DOHH2 (cell line): ENCODE results near the gene TARBP1.

ENCODE experiments used
- H3F3A ChIP-seq: fragments of 200-600 bp; sonication (generic), shearing (Covaris generic); 2 replicates; pipeline ENCODE4 v1.6.0; 2016; ENCODE audit warnings: antibody characterized with exemption, mild to moderate bottlenecking; ENCODE audit not compliant: control insufficient read depth, insufficient read depth
- H3K27ac ChIP-seq: fragments of 200-600 bp; sonication (generic); 2 replicates; pipeline ENCODE4 v1.5.1; 2014; ENCODE audit warnings: low read depth, mild to moderate bottlenecking, low read length, moderate library complexity
- H3K27me3 ChIP-seq: fragments of 200-600 bp; sonication (generic); 2 replicates; pipeline ENCODE4 v1.6.1; 2014; ENCODE audit warnings: mild to moderate bottlenecking, low read length, mixed read lengths; ENCODE audit not compliant: control insufficient read depth
- H3K36me3 ChIP-seq: fragments of 200-600 bp; sonication (generic); 2 replicates; pipeline ENCODE4 v1.6.1; 2014; ENCODE audit warnings: mild to moderate bottlenecking, low read length, moderate library complexity, mixed read lengths; ENCODE audit not compliant: control insufficient read depth
- H3K4me1 ChIP-seq: fragments of 200-600 bp; sonication (generic); 2 replicates; pipeline ENCODE4 v1.6.1; 2014; ENCODE audit warnings: mild to moderate bottlenecking, low read length, mixed read lengths; ENCODE audit not compliant: control insufficient read depth
- H3K4me2 ChIP-seq: fragments of 200-600 bp; sonication (generic); 2 replicates; pipeline ENCODE4 v1.6.0; 2014; ENCODE audit warnings: mild to moderate bottlenecking, low read length, moderate library complexity
- H3K4me3 ChIP-seq: fragments of 200-600 bp; sonication (generic); 2 replicates; pipeline ENCODE4 v1.5.1; 2014; ENCODE audit warnings: mild to moderate bottlenecking, low read length, mixed read lengths
- H3K79me2 ChIP-seq: fragments of 200-600 bp; sonication (generic); 2 replicates; pipeline ENCODE4 v1.6.1; 2014; ENCODE audit warnings: mild to moderate bottlenecking, low read length, mixed read lengths; ENCODE audit not compliant: control insufficient read depth
- H3K9me2 ChIP-seq: fragments of 200-600 bp; sonication (generic); replicated peaks from 2 replicates; pipeline ENCODE4 v1.6.1; 2014; ENCODE audit warnings: mild to moderate bottlenecking, low read length, mixed read lengths; ENCODE audit not compliant: control insufficient read depth
- H3K9me3 ChIP-seq: fragments of 200-600 bp; sonication (generic); 2 replicates; pipeline ENCODE4 v1.6.1; 2014; ENCODE audit warnings: antibody characterized with exemption, low read length, mixed read lengths; ENCODE audit not compliant: control insufficient read depth, insufficient read depth
- H4K20me1 ChIP-seq: fragments of 200-600 bp; sonication (generic); 2 replicates; pipeline ENCODE4 v1.6.0; 2014; ENCODE audit warnings: low read depth, mild to moderate bottlenecking, antibody characterized with exemption, low read length, moderate library complexity; ENCODE audit not compliant: control insufficient read depth, insufficient read depth
- CTCF ChIP-seq: fragments of 200-600 bp; sonication (generic); IDR thresholded peaks from one replicate; pipeline ENCODE4 v1.5.1; 2014; ENCODE audit warnings: antibody characterized with exemption, mild to moderate bottlenecking, low read depth, low read length; ENCODE audit not compliant: poor library complexity, severe bottlenecking
- EZH2phosphoT487 ChIP-seq: fragments of 200-600 bp; sonication (generic); IDR thresholded peaks from 2 replicates; pipeline ENCODE4 v1.6.1; 2017; ENCODE audit warnings: borderline replicate concordance, mild to moderate bottlenecking, antibody characterized with exemption, low read length, moderate library complexity, mixed read lengths

TARBP1 gene

DNA sequence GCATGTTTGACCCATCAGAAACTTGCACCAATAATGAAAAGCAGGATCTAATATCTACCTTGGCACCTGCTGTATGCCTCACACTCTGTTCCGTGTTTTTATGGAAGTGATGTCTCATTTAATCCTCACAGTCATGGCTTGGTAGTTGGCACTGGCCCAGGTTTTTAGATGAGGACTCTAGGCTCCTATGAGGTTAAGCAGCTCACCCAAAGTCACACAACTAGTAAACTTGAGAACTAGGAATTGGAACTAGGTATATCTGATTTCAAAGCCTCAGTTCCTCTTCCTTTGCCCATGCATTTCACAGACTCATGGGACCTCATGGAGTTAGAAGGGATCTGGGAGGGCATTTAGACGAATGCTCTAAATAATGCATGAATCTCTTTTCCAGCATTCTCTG, 21.3 kb upstream of the TARBP1 start:
- Histone ChIP-seq H3K4me1 (peaks cover 14% of the 10 kb centered on the region), H3F3A (no peaks in the 10 kb centered on the region), H3K4me2 (no peak overlapping the region), H4K20me1 (no peaks in the 10 kb centered on the region), H3K9me2 (no peaks in the 10 kb centered on the region), H3K4me3 (no peak overlapping the region), H3K27me3 (peaks cover 16% of the 10 kb centered on the region), H3K27ac (no peak overlapping the region), H3K9me3 (no peaks in the 10 kb centered on the region), H3K36me3 (no peaks in the 10 kb centered on the region), H3K79me2 (no peaks in the 10 kb centered on the region)
- no peak for TF ChIP-seq EZH2phosphoT487
- TF ChIP-seq CTCF = no peak

DNA sequence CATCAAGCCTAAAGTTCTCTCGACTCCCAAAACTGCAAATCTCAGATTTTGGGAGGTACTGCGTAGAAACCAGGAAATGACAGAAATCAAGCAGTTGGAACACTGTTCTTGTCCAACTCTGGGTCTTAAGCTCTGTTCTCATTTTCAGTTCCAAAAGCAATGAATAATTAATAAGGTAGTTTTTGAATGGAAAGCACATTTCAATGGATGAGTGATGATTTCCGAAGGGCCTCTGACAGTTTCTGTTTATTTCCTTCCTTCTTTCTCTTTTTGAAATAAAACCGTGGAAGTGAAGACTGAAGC, 20.9 kb upstream of the TARBP1 start:
- no peaks in the 10 kb centered on the region for H3F3A ChIP-seq
- peaks cover 19% of the 10 kb centered on the region for H3K27me3 ChIP-seq
- no peak overlapping the region for H3K27ac ChIP-seq
- no peaks in the 10 kb centered on the region for H4K20me1 ChIP-seq
- no peaks in the 10 kb centered on the region for H3K9me3 ChIP-seq
- no peak overlapping the region for H3K4me3 ChIP-seq
- TF ChIP-seq EZH2phosphoT487 = no peak
- TF ChIP-seq CTCF = no peak
- H3K4me2 ChIP-seq = no peak overlapping the region
- no peaks in the 10 kb centered on the region for H3K79me2 ChIP-seq
- peaks cover 17% of the 10 kb centered on the region for H3K4me1 ChIP-seq
- H3K36me3 ChIP-seq = no peaks in the 10 kb centered on the region
- H3K9me2 ChIP-seq = no peaks in the 10 kb centered on the region

GRCh38 chr1:234499119-234499942, 20.4 kb upstream of the TARBP1 start:
- Histone ChIP-seq H3F3A (no peaks in the 10 kb centered on the region), H3K9me2 (no peaks in the 10 kb centered on the region), H3K27me3 (peaks cover 23% of the 10 kb centered on the region), H3K4me1 (peaks cover 17% of the 10 kb centered on the region), H3K9me3 (no peaks in the 10 kb centered on the region), H3K36me3 (no peaks in the 10 kb centered on the region), H3K27ac (no peak overlapping the region), H4K20me1 (no peaks in the 10 kb centered on the region), H3K4me3 (no peak overlapping the region), H3K4me2 (peak overlapping the region; percentile 30), H3K79me2 (no peaks in the 10 kb centered on the region)
- TF ChIP-seq EZH2phosphoT487 = no peak
- peak; percentile 91 for TF ChIP-seq CTCF
